Erythroblast (primary cell): ENCODE results near the gene RPL27.

Experiments
- GATA1 ChIP-seq: IDR thresholded peaks from 2 replicates; pipeline ENCODE4 v1.6.1; 2011; ENCODE audit warnings: low read depth, mild to moderate bottlenecking, control low read depth, low read length, moderate library complexity
- POLR2A ChIP-seq: IDR thresholded peaks from 2 replicates; pipeline ENCODE4 v1.6.1; 2011; ENCODE audit warnings: mild to moderate bottlenecking, low read length

GRCh38 chr17:43013296-43013695 is 15.1 kb downstream of the RPL27 start:
- TF ChIP-seq POLR2A: no peak
- TF ChIP-seq GATA1: no peak
